Activated T-helper 17 cell treated with anti-CD3 and anti-CD28 coated beads, Interleukin-2, amount 50 U/mL, for 72 hours (primary cell): ENCODE measurements around the gene MXRA8. TPM values are rescaled to one million over a fixed set of nuclear protein-coding genes. Genes with fewer than 3 reads are reported as not detected.
A peak's percentile ranks its signal among the peaks of the same experiment; 100 is the strongest.

Experiments used
- ATAC-seq: fragments of 150-1000 bp; cut with Tn5 transposase; replicated peaks from 2 replicates; pipeline ENCODE4 v1.10.0; 2021; ENCODE audit warnings: mild to moderate bottlenecking, moderate library complexity
- H3K27ac Mint-ChIP-seq: one replicate; pipeline ENCODE4 v1.8.0; 2022; ENCODE audit warnings: mixed read lengths
- H3K27me3 Mint-ChIP-seq: one replicate; pipeline ENCODE4 v1.8.0; 2022; ENCODE audit warnings: mixed read lengths
- H3K36me3 Mint-ChIP-seq: one replicate; pipeline ENCODE4 v1.8.0; 2022; ENCODE audit warnings: low read depth, mild to moderate bottlenecking, mixed read lengths
- H3K4me1 Mint-ChIP-seq: one replicate; pipeline ENCODE4 v1.8.0; 2022; ENCODE audit warnings: mixed read lengths
- H3K4me3 Mint-ChIP-seq: one replicate; pipeline ENCODE4 v1.8.0; 2022; ENCODE audit warnings: mild to moderate bottlenecking, mixed read lengths
- H3K9me3 Mint-ChIP-seq: one replicate; pipeline ENCODE4 v1.8.0; 2022; ENCODE audit warnings: mixed read lengths
- total RNA-seq, 2 donors: library from RNA; stranded (reverse); gene quantifications; one replicate each; pipeline ENCODE4 v1.2.3, GENCODE V29; 2022

The MXRA8 gene
- total RNA-seq, 2 donors from 2014 or later = 0.56 TPM; not detected in 1

DNA sequence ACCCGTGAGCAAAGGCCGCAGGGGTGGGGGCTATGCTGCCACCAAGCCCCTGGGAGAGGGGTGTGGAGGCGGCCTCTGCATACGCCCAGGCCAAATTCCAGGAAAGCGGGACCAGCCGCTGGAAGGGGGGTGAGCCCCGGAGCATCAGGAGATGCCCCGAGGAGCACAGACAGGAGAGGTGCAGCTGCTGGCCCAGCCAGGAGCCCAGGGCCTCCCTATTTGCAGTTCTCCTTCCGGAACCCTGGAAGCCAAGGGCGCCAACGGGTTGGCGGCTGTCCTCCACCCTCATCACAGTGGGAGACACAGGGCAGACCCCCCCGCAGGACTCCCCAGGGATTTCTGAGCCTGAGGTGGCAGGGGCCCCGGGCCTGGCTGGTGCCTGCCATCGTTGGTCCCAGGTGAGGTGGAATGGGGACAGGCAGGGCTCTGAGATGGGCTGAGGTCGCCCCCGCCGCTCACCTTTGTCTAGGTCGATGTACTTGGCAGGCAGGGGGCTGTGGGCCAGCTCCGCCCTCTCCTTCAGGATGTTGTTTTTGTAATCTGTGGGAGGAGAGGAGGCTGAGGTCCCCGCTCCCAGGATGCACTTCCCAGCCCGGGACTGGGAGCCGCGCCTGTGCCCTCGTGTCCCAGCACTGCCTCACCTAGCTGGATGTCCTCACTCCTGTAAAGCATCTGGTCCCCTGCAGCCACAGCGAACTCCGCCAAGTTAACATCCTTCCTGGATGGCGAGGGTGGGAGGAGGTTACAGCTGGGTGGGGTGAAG, 4.8 kb downstream of the MXRA8 start:
- Mint-ChIP-seq H3K9me3 (no peaks in the 10 kb centered on the region), H3K36me3 (no peaks in the 10 kb centered on the region), H3K27ac (no peak overlapping the region), H3K4me3 (no peak overlapping the region), H3K27me3 (peaks cover 10% of the 10 kb centered on the region), H3K4me1 (peaks cover 6% of the 10 kb centered on the region)
- no peak for ATAC-seq

- peak overlapping the region; percentile 47 for H3K27ac Mint-ChIP-seq
- H3K4me1 Mint-ChIP-seq = peaks cover 6% of the 10 kb centered on the region
- H3K9me3 Mint-ChIP-seq = no peaks in the 10 kb centered on the region
- ATAC-seq = no peak
- peak overlapping the region; percentile 65 for H3K4me3 Mint-ChIP-seq
- H3K27me3 Mint-ChIP-seq = peaks cover 10% of the 10 kb centered on the region
- H3K36me3 Mint-ChIP-seq = no peaks in the 10 kb centered on the region
Observed at GRCh38 chr1:1352786-1353388, 5.5 kb downstream of the MXRA8 start.

GRCh38 chr1:1351511-1352427, 6.6 kb downstream of the MXRA8 start:
- H3K4me3 Mint-ChIP-seq = peak overlapping the region; percentile 65
- ATAC-seq = no peak
- H3K36me3 Mint-ChIP-seq = no peaks in the 10 kb centered on the region
- peaks cover 10% of the 10 kb centered on the region for H3K27me3 Mint-ChIP-seq
- H3K4me1 Mint-ChIP-seq = peaks cover 11% of the 10 kb centered on the region
- peak overlapping the region; percentile 47 for H3K27ac Mint-ChIP-seq
- H3K9me3 Mint-ChIP-seq = no peaks in the 10 kb centered on the region

DNA sequence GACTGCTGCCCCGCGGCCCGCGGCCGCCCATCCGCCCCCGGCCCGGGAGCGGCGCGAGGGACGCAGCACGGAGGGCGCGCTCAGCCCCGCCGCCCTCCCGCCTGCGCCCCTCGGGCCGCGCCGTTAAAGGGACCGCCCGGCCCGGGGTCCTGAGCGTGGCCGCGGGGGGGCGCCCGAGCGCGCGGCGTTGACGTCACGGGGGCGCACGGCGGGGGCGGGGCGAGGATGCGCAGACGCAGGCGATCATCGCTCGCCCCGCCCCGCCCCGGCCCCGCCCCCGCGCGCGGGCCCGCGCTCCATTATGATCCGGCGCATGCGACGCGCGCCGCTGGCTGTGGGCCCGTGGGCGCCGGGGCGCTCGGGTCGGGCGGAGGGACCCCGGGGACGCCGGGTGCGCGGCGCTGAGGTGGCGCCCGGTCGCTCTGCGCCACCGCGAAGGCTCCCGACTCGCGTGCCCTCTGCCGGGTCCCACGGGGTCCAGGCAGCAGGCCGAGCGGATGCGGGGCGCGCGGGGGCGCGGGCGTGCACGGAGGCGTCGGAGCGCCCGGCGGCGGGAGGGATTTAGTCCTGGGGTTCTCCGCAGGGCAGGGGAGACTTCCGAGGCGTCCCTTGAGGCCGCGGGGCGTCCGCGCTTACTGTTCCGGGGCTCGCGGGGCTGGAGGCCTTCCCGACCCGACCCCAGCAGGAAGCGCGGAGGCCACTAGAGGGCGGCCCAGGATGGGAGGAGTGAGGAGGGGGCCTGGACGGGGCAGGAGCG, 8.9 kb downstream of the MXRA8 start, which contains the start of gene DVL1:
DVL1 (minus strand) TSS at position 163 of the 757 bp plus-strand sequence. CDS start 353 bp downstream, outside the sequence.
- peaks cover 10% of the 10 kb centered on the region for H3K27me3 Mint-ChIP-seq
- no peak within 1 kb of the TSS for H3K27ac Mint-ChIP-seq
- H3K4me3 Mint-ChIP-seq = peak within 1 kb of the TSS; percentile 66
- H3K9me3 Mint-ChIP-seq = no peaks in the 10 kb centered on the region
- no peaks in the 10 kb centered on the region for H3K36me3 Mint-ChIP-seq
- H3K4me1 Mint-ChIP-seq = peaks cover 14% of the 10 kb centered on the region
- peak; percentile 69 for ATAC-seq

- H3K4me1 Mint-ChIP-seq = peaks cover 14% of the 10 kb centered on the region
- ATAC-seq = peak; percentile 30
- H3K9me3 Mint-ChIP-seq = no peaks in the 10 kb centered on the region
- H3K27me3 Mint-ChIP-seq = peaks cover 7% of the 10 kb centered on the region
- H3K36me3 Mint-ChIP-seq = no peaks in the 10 kb centered on the region
- H3K4me3 Mint-ChIP-seq = peak overlapping the region; percentile 66
- no peak overlapping the region for H3K27ac Mint-ChIP-seq
Observed at GRCh38 chr1:1348420-1349255, 9.7 kb downstream of the MXRA8 start.

- H3K36me3 Mint-ChIP-seq = no peaks in the 10 kb centered on the region
- peak overlapping the region; percentile 66 for H3K4me3 Mint-ChIP-seq
- no peaks in the 10 kb centered on the region for H3K9me3 Mint-ChIP-seq
- peaks cover 14% of the 10 kb centered on the region for H3K4me1 Mint-ChIP-seq
- H3K27me3 Mint-ChIP-seq = peaks cover 7% of the 10 kb centered on the region
- no peak for ATAC-seq
- H3K27ac Mint-ChIP-seq = peak overlapping the region; percentile 16
Observed at GRCh38 chr1:1347663-1348419, 10.5 kb downstream of the MXRA8 start.

- H3K4me1 Mint-ChIP-seq = peaks cover 10% of the 10 kb centered on the region
- H3K9me3 Mint-ChIP-seq = no peaks in the 10 kb centered on the region
- peak overlapping the region; percentile 16 for H3K27ac Mint-ChIP-seq
- H3K27me3 Mint-ChIP-seq = peaks cover under 1% of the 10 kb centered on the region
- ATAC-seq = no peak
- H3K4me3 Mint-ChIP-seq = peak overlapping the region; percentile 66
- H3K36me3 Mint-ChIP-seq = no peaks in the 10 kb centered on the region
Observed at GRCh38 chr1:1347026-1347595, 11.2 kb downstream of the MXRA8 start.

DNA sequence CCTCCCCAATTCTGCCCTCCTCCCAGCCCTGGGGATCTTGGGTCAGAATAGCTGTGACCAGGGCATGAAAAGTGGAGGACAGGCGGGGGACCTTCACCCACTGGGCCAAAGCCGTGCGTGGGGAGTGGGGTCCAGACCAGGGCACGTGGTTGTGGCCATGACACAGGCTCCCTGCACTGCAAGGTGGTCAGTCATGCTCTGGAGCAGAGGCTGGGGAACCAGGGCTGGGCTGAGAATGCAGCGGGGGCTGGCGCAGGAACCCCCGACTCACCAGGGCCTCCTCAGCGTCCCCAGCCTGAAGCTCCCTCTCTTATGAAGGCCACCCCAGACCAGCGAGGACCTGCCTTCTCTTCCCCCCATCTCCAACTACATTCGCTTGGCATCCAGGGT, 11.9 kb downstream of the MXRA8 start:
- Mint-ChIP-seq H3K36me3 (no peaks in the 10 kb centered on the region), H3K4me1 (peaks cover 9% of the 10 kb centered on the region), H3K9me3 (no peaks in the 10 kb centered on the region), H3K27me3 (no peaks in the 10 kb centered on the region), H3K27ac (peak overlapping the region; percentile 16), H3K4me3 (peak overlapping the region; percentile 66)
- no peak for ATAC-seq

GRCh38 chr1:1345860-1346500, 12.4 kb downstream of the MXRA8 start:
- H3K27me3 Mint-ChIP-seq = no peaks in the 10 kb centered on the region
- H3K4me3 Mint-ChIP-seq = no peak overlapping the region
- H3K9me3 Mint-ChIP-seq = no peaks in the 10 kb centered on the region
- H3K4me1 Mint-ChIP-seq = peaks cover 9% of the 10 kb centered on the region
- no peak for ATAC-seq
- peak overlapping the region; percentile 16 for H3K27ac Mint-ChIP-seq
- peaks cover 2% of the 10 kb centered on the region for H3K36me3 Mint-ChIP-seq

GRCh38 chr1:1345384-1345783, 13.0 kb downstream of the MXRA8 start:
- H3K9me3 Mint-ChIP-seq = no peaks in the 10 kb centered on the region
- no peak overlapping the region for H3K4me3 Mint-ChIP-seq
- peaks cover 8% of the 10 kb centered on the region for H3K36me3 Mint-ChIP-seq
- no peak overlapping the region for H3K27ac Mint-ChIP-seq
- H3K27me3 Mint-ChIP-seq = no peaks in the 10 kb centered on the region
- peaks cover 9% of the 10 kb centered on the region for H3K4me1 Mint-ChIP-seq
- no peak for ATAC-seq

DNA sequence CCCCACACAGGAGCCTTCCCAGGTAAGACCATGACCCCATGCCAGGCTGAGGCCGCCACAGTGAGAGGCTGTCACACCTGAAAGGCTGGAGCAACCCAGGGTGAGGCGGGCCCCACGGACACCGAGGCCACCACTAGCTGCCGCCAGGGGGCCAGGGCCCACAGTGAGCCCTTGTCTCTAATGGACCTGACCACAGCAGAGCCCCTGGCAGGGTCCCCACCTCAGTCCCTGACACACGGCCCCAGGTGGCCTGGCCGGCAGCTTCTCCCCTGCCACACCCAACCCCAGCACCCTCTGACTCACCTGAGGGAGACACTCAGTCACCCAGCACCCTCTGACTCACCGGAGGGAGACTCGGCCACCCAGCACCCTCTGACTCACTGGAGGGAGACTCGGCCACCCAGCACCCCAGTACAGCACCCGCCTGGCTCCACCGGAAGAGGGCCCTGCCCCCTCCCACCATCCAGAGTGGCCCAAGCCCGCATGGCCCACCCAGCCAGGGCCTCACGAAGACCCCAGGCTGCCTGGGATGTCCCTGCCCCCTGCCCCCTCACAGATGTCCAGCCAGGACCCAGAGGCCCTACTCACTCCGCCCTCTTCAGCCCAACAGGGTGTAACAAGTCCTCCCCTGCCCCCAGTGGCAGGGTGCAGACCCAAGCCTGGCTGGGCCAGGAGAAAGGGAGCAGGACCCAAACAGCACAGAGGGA, 13.5 kb downstream of the MXRA8 start:
- Mint-ChIP-seq H3K4me1 (peaks cover 9% of the 10 kb centered on the region), H3K4me3 (peak overlapping the region; percentile 6), H3K27me3 (no peaks in the 10 kb centered on the region), H3K36me3 (peaks cover 10% of the 10 kb centered on the region), H3K9me3 (no peaks in the 10 kb centered on the region), H3K27ac (peak overlapping the region; percentile 48)
- peak; percentile 89 for ATAC-seq
